Measurements from ENCODE around the gene PPA1. TPM values are rescaled to one million over a fixed set of nuclear protein-coding genes. Genes with fewer than 3 reads are reported as not detected.
A peak's percentile ranks its signal among the peaks of the same experiment; 100 is the strongest.
"Not testable (repeated sequence)": the region's sequence is repeated elsewhere in the genome, so short reads cannot be mapped to it uniquely, and the experiment has no call there.

PPA1 gene
- total and polyA plus RNA-seq, 8 donors = 83.5 to 122 (median 102) TPM

GRCh38 chr10:70260734-70261133 is 27.5 kb upstream of the PPA1 start:
- intact Hi-C loops (cut with DNase I) = no loop called here
- no peak overlapping the region for H3K27ac ChIP-seq
- H3K4me1 ChIP-seq = no peaks in the 10 kb centered on the region
- TF ChIP-seq CTCF (IDR thresholded peaks at IDR 0.05) = no peak
- no peak overlapping the region for H3K4me3 ChIP-seq
- H3K9me3 ChIP-seq = no peaks in the 10 kb centered on the region
- no peaks in the 10 kb centered on the region for H3K36me3 ChIP-seq
- FAIRE-seq (no peak), DNase-seq (no peak), ATAC-seq (no peak)
- peaks cover 0 to under 1% (median 0%) of the 10 kb centered on the region in 4 donors for H3K27me3 ChIP-seq
- WGBS, 2 donors = 86% methylated on average over 3 of the region's 3 CpGs

GRCh38 chr10:70260259-70260658 is 27.0 kb upstream of the PPA1 start:
- TF ChIP-seq CTCF (IDR thresholded peaks at IDR 0.05) = no peak
- H3K27me3 ChIP-seq = peaks cover 0 to 3% (median 0%) of the 10 kb centered on the region in 4 donors
- FAIRE-seq = no peak

GRCh38 chr10:70258216-70258615 is 25.0 kb upstream of the PPA1 start:
- no peaks in the 10 kb centered on the region for H3K9me3 ChIP-seq
- intact Hi-C loops (cut with DNase I) = no loop called here
- 72 to 88% methylated on average over 1 of the region's 1 CpG for WGBS, 2 donors
- ATAC-seq = no peak
- DNase-seq = no peak
- peaks cover 0 to 3% (median 0%) of the 10 kb centered on the region in 4 donors for H3K27me3 ChIP-seq
- no peak for FAIRE-seq
- TF ChIP-seq CTCF (IDR thresholded peaks at IDR 0.05) = no peak
- H3K4me3 ChIP-seq = no peak overlapping the region
- no peaks in the 10 kb centered on the region for H3K4me1 ChIP-seq
- H3K27ac ChIP-seq = no peak overlapping the region
- H3K36me3 ChIP-seq = no peaks in the 10 kb centered on the region

More at GRCh38 chr10:70260259-70260658, 27.0 kb upstream of the PPA1 start:
- H3K9me3 ChIP-seq = no peaks in the 10 kb centered on the region
- no peaks in the 10 kb centered on the region for H3K36me3 ChIP-seq
- no peak overlapping the region for H3K27ac ChIP-seq
- H3K4me1 ChIP-seq = no peaks in the 10 kb centered on the region
- intact Hi-C loops (cut with DNase I) = no loop called here
- 71 to 94% methylated on average over 1 of the region's 1 CpG for WGBS, 2 donors
- DNase-seq (no peak), ATAC-seq (no peak)
- no peak overlapping the region for H3K4me3 ChIP-seq

GRCh38 chr10:70257816-70258215 is 24.6 kb upstream of the PPA1 start:
- H3K9me3 ChIP-seq; FAIRE-seq; DNase-seq; intact Hi-C loops (cut with DNase I); H3K36me3 ChIP-seq; ATAC-seq; H3K4me1 ChIP-seq; H3K27ac ChIP-seq; H3K4me3 ChIP-seq; H3K27me3 ChIP-seq: not testable (repeated sequence)
- 75 to 76% methylated on average over 8 of the region's 8 CpGs for WGBS, 2 donors

GRCh38 chr10:70256463-70256862 is 23.2 kb upstream of the PPA1 start:
- H3K9me3 ChIP-seq = no peaks in the 10 kb centered on the region
- WGBS, 2 donors = 73 to 78% methylated on average over 2 of the region's 2 CpGs
- H3K27ac ChIP-seq = no peak overlapping the region
- DNase-seq = no peak
- no peaks in the 10 kb centered on the region for H3K36me3 ChIP-seq
- peak in 1 of 4 donors; percentile 26 for ATAC-seq
- H3K4me3 ChIP-seq = no peak overlapping the region
- no peaks in the 10 kb centered on the region for H3K4me1 ChIP-seq
- intact Hi-C loops (cut with DNase I) = no loop called here
- no peak for TF ChIP-seq CTCF (IDR thresholded peaks at IDR 0.05)
- H3K27me3 ChIP-seq = peaks cover 0 to 3% (median 0%) of the 10 kb centered on the region in 4 donors
- no peak for FAIRE-seq

All from pancreas (tissue), 10 donors.